Immature natural killer cell (primary cell): Measurements from ENCODE around the gene ATP6V1G3. TPM values are rescaled to one million over a fixed set of nuclear protein-coding genes. Genes with fewer than 3 reads are reported as not detected.
"Not testable (repeated sequence)": the region's sequence is repeated elsewhere in the genome, so short reads cannot be mapped to it uniquely, and the experiment has no call there.

ENCODE experiments used
- DNase-seq, 3 donors: peaks; one replicate each; pipeline ENCODE4 v3.0.0; 2022; ENCODE audit warnings: mixed read lengths in 1 of 3
- H3K27ac Mint-ChIP-seq, 6 donors: one replicate each; pipeline ENCODE4 v1.8.0; 2020; ENCODE audit warnings: mixed read lengths in 6 of 6, mild to moderate bottlenecking in 5 of 6, inconsistent platforms in 4 of 6, moderate library complexity in 3 of 6
- H3K27me3 Mint-ChIP-seq, 3 donors: one replicate each; pipeline ENCODE4 v1.8.0; 2020 to 2021; ENCODE audit warnings: low read depth in 3 of 3, mild to moderate bottlenecking in 3 of 3, mixed read lengths in 3 of 3, moderate library complexity in 3 of 3, inconsistent platforms in 1 of 3
- H3K36me3 Mint-ChIP-seq, 3 donors: one replicate each; pipeline ENCODE4 v1.8.0; 2020; ENCODE audit warnings: mixed read lengths in 3 of 3, inconsistent platforms in 2 of 3, mild to moderate bottlenecking in 2 of 3
- H3K4me1 Mint-ChIP-seq, 2 donors: one replicate each; pipeline ENCODE4 v1.8.0; 2020; ENCODE audit warnings: inconsistent platforms in 2 of 2, mild to moderate bottlenecking in 2 of 2, mixed read lengths in 2 of 2, moderate library complexity in 1 of 2
- H3K4me3 Mint-ChIP-seq, 5 donors: one replicate each; pipeline ENCODE4 v1.8.0; 2020; ENCODE audit warnings: mild to moderate bottlenecking in 5 of 5, mixed read lengths in 5 of 5, inconsistent platforms in 3 of 5, moderate library complexity in 3 of 5
- H3K9me3 Mint-ChIP-seq, 6 donors: one replicate each; pipeline ENCODE4 v1.8.0; 2020; ENCODE audit warnings: mild to moderate bottlenecking in 6 of 6, mixed read lengths in 6 of 6, inconsistent platforms in 4 of 6, moderate library complexity in 3 of 6
- polyA plus RNA-seq, 3 donors: library from polyadenylated mRNA; unstranded; fragments of 300-500 nt; fragmentation: Illumina TruSeq; gene quantifications; one replicate each; pipeline ENCODE4 v1.2.3, GENCODE V29; 2021

The ATP6V1G3 gene
- polyA plus RNA-seq, 3 donors from 2014 or later: not detected

- peaks cover 3 to 9% (median 8%) of the 10 kb centered on the region in 3 donors for H3K36me3 Mint-ChIP-seq
- H3K4me1 Mint-ChIP-seq: peaks cover 29 to 51% of the 10 kb centered on the region in 2 donors
- no peaks in the 10 kb centered on the region for H3K9me3 Mint-ChIP-seq
- H3K27me3 Mint-ChIP-seq: peaks cover 0 to 2% (median 0%) of the 10 kb centered on the region in 3 donors
- no peak for DNase-seq
- peak overlapping the region; percentile 53 to 77 (median 68) for H3K4me3 Mint-ChIP-seq
- peak overlapping the region; percentile 54 to 88 (median 77) for H3K27ac Mint-ChIP-seq
Observed at GRCh38 chr1:198534548-198535418, 5.7 kb downstream of the ATP6V1G3 start.

GRCh38 chr1:198531891-198532290 lies 8.6 kb downstream of the ATP6V1G3 start:
- peaks cover 24 to 35% of the 10 kb centered on the region in 2 donors for H3K4me1 Mint-ChIP-seq
- H3K9me3 Mint-ChIP-seq: no peaks in the 10 kb centered on the region
- H3K27me3 Mint-ChIP-seq: peaks cover 0 to 2% (median 0%) of the 10 kb centered on the region in 3 donors
- H3K27ac Mint-ChIP-seq: no peak overlapping the region
- H3K4me3 Mint-ChIP-seq: no peak overlapping the region
- no peak for DNase-seq
- H3K36me3 Mint-ChIP-seq: peaks cover 0 to 11% (median 9%) of the 10 kb centered on the region in 3 donors

GRCh38 chr1:198530953-198531352 lies 9.5 kb downstream of the ATP6V1G3 start:
- H3K4me1 Mint-ChIP-seq: peaks cover 23 to 35% of the 10 kb centered on the region in 2 donors
- peaks cover 0 to 2% (median 0%) of the 10 kb centered on the region in 3 donors for H3K27me3 Mint-ChIP-seq
- H3K36me3 Mint-ChIP-seq: peaks cover 0 to 11% (median 9%) of the 10 kb centered on the region in 3 donors
- no peak overlapping the region for H3K4me3 Mint-ChIP-seq
- no peak for DNase-seq
- no peak overlapping the region for H3K27ac Mint-ChIP-seq
- H3K9me3 Mint-ChIP-seq: no peaks in the 10 kb centered on the region

GRCh38 chr1:198529414-198529813 lies 11.1 kb downstream of the ATP6V1G3 start:
- H3K4me3 Mint-ChIP-seq: no peak overlapping the region
- H3K27me3 Mint-ChIP-seq: no peaks in the 10 kb centered on the region
- no peak overlapping the region for H3K27ac Mint-ChIP-seq
- no peaks in the 10 kb centered on the region for H3K9me3 Mint-ChIP-seq
- DNase-seq: no peak
- peaks cover 0 to 11% (median 9%) of the 10 kb centered on the region in 3 donors for H3K36me3 Mint-ChIP-seq
- peaks cover 20 to 26% of the 10 kb centered on the region in 2 donors for H3K4me1 Mint-ChIP-seq

GRCh38 chr1:198528364-198528763 lies 12.1 kb downstream of the ATP6V1G3 start:
- Mint-ChIP-seq H3K9me3 (no peaks in the 10 kb centered on the region), H3K27me3 (no peaks in the 10 kb centered on the region), H3K36me3 (peaks cover 0 to 9% (median 5%) of the 10 kb centered on the region in 3 donors), H3K4me1 (peaks cover 18 to 26% of the 10 kb centered on the region in 2 donors), H3K27ac (no peak overlapping the region), H3K4me3 (no peak overlapping the region)
- no peak for DNase-seq

- Mint-ChIP-seq H3K4me3 (peak overlapping the region in 4 of 5 donors; percentile 76 to 85 (median 82)), H3K4me1 (peaks cover 47 to 54% of the 10 kb centered on the region in 2 donors), H3K27ac (peak overlapping the region; percentile 78 to 98 (median 92)), H3K27me3 (no peaks in the 10 kb centered on the region), H3K9me3 (no peaks in the 10 kb centered on the region), H3K36me3 (peaks cover 0 to 3% (median 0%) of the 10 kb centered on the region in 3 donors)
- DNase-seq: no peak
Observed at GRCh38 chr1:198524556-198524955, 15.9 kb downstream of the ATP6V1G3 start.

- H3K9me3 Mint-ChIP-seq, DNase-seq, H3K36me3 Mint-ChIP-seq, H3K27me3 Mint-ChIP-seq: not testable (repeated sequence)
- H3K4me1 Mint-ChIP-seq: peaks cover 52 to 58% of the 10 kb centered on the region in 2 donors
- H3K27ac Mint-ChIP-seq: peak overlapping the region; percentile 78 to 98 (median 92)
- peak overlapping the region in 4 of 5 donors; percentile 76 to 85 (median 82) for H3K4me3 Mint-ChIP-seq
Observed at GRCh38 chr1:198524127-198524526, 16.4 kb downstream of the ATP6V1G3 start.

- peak; percentile 33 to 51 (median 44) for DNase-seq
- H3K27ac Mint-ChIP-seq: peak overlapping the region; percentile 86 to 98 (median 92)
- no peaks in the 10 kb centered on the region for H3K27me3 Mint-ChIP-seq
- H3K36me3 Mint-ChIP-seq: peaks cover 0 to 3% (median 0%) of the 10 kb centered on the region in 3 donors
- peaks cover 59 to 66% of the 10 kb centered on the region in 2 donors for H3K4me1 Mint-ChIP-seq
- H3K9me3 Mint-ChIP-seq: no peaks in the 10 kb centered on the region
- peak overlapping the region; percentile 76 to 85 (median 84) for H3K4me3 Mint-ChIP-seq
Observed at GRCh38 chr1:198523182-198523950, 17.1 kb downstream of the ATP6V1G3 start.

GRCh38 chr1:198520524-198521254 lies 19.8 kb downstream of the ATP6V1G3 start:
- Mint-ChIP-seq H3K36me3 (peaks cover 0 to 4% (median 3%) of the 10 kb centered on the region in 3 donors), H3K9me3 (no peaks in the 10 kb centered on the region), H3K4me3 (peak overlapping the region; percentile 68 to 91 (median 87)), H3K27ac (peak overlapping the region; percentile 91 to 98 (median 94)), H3K27me3 (no peaks in the 10 kb centered on the region), H3K4me1 (peaks cover 82 to 90% of the 10 kb centered on the region in 2 donors)
- peak; percentile 48 to 70 (median 61) for DNase-seq

GRCh38 chr1:198519639-198520501 lies 20.6 kb downstream of the ATP6V1G3 start:
- H3K27ac Mint-ChIP-seq: peak overlapping the region; percentile 91 to 98 (median 94)
- H3K27me3 Mint-ChIP-seq: no peaks in the 10 kb centered on the region
- peak in 2 of 3 donors; percentile 28 to 50 for DNase-seq
- peak overlapping the region; percentile 68 to 91 (median 87) for H3K4me3 Mint-ChIP-seq
- peaks cover 0 to 10% (median 4%) of the 10 kb centered on the region in 3 donors for H3K36me3 Mint-ChIP-seq
- peaks cover 90 to 98% of the 10 kb centered on the region in 2 donors for H3K4me1 Mint-ChIP-seq
- no peaks in the 10 kb centered on the region for H3K9me3 Mint-ChIP-seq

- Mint-ChIP-seq H3K9me3 (no peaks in the 10 kb centered on the region), H3K36me3 (peaks cover 4 to 17% (median 7%) of the 10 kb centered on the region in 3 donors), H3K4me1 (peaks cover 83 to 92% of the 10 kb centered on the region in 2 donors), H3K4me3 (peak overlapping the region; percentile 68 to 91 (median 87)), H3K27me3 (no peaks in the 10 kb centered on the region), H3K27ac (peak overlapping the region; percentile 42 to 95 (median 66))
- no peak for DNase-seq
Observed at GRCh38 chr1:198517623-198518199, 22.8 kb downstream of the ATP6V1G3 start.

- Mint-ChIP-seq H3K27ac (peak overlapping the region in 3 of 6 donors; percentile 4 to 22 (median 4)), H3K9me3 (peaks cover 0 to 14% (median 5%) of the 10 kb centered on the region in 6 donors), H3K36me3 (peaks cover 2 to 18% (median 7%) of the 10 kb centered on the region in 3 donors), H3K4me1 (peaks cover 27 to 50% of the 10 kb centered on the region in 2 donors), H3K27me3 (peaks cover 0 to 3% (median 0%) of the 10 kb centered on the region in 3 donors), H3K4me3 (no peak overlapping the region)
- no peak for DNase-seq
Observed at GRCh38 chr1:198500096-198500495, 40.4 kb downstream of the ATP6V1G3 start.
